ENCODE results near the gene CCDC13.

CCDC13 gene

DNA sequence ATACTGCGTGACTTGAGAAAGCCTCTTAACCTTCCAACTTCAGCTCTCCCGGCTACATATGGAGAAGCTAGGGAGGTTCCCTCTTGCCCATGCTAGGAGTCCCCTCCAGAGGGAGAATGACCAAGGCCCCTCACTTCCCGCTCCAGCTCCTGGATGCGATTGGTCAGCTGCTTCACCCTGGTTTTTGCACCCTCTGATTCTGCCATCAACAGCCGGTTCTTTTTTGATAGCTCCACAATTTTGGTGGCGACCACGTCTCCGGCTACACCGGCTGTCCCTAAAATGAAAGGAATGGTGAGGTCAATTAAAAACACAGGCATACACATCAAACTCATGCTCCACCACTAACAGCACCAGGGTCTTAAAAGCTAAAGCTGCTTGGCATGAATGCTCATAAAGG, 20.6 kb downstream of the CCDC13 start:
- no peak for DNase-seq

DNA sequence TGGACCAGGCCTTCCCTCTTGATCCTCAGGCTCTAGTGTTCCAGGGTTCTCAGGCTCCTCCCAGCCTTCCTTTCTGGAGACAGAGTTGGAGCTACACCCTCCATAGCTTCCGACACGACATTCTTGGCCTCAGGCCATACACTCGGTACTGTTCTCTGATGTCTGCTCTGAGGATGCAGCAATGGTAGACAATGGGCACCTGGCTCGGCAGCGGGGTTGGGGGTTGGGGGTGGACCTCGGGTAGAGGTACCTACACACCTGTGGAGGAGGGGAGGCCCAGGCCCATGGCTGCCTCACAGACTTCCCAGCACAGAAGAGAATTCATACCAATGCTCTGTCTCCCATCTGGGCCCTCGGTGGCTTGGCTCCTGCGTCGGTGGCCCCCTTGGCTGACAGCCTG, 21.4 kb downstream of the CCDC13 start:
- no peak for DNase-seq

DNA sequence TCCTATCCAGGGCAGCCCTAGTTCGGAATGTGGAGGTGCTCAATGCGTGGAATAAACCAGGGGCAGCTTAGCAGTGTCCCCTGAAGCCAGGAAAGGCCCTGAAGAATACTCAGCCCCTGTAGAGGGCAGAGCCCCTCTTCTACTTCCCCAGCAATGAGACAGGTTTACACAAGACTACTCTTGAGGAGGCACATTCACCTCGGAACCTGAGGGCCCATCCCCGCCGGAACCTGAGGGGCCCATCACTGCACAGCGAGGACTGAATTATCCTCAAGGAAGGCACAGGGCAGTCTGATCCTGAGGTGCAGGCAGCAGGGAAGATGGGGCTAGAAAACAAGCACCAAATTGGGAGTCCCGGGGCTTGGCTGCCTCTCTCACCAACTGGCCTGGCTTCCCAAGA, 22.2 kb downstream of the CCDC13 start:
- no peak for DNase-seq

DNA sequence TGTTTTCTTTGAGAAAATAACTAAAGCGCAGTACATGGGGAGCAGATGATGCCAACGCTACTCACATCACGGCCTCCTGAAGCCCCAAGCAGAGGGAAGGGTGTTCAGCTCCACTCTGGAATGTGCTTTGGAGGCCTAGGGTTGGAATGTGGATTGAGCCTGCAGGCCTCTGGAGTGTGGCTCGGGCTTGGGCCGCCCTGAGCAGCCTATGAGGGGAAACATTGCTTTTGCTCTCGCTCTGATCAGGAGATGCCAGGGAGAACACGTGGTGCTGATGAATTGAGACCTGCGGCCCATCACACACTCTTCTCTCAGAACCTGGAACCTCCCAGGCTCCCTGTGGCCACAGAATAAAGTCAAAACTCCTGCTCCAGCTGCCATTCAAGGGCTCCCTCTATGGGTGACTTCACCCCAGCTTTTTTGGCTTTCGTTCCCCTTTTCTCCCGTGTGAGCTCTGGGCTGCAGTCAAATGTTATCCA, 23.3 kb downstream of the CCDC13 start:
- peak; percentile 56 for DNase-seq

DNA sequence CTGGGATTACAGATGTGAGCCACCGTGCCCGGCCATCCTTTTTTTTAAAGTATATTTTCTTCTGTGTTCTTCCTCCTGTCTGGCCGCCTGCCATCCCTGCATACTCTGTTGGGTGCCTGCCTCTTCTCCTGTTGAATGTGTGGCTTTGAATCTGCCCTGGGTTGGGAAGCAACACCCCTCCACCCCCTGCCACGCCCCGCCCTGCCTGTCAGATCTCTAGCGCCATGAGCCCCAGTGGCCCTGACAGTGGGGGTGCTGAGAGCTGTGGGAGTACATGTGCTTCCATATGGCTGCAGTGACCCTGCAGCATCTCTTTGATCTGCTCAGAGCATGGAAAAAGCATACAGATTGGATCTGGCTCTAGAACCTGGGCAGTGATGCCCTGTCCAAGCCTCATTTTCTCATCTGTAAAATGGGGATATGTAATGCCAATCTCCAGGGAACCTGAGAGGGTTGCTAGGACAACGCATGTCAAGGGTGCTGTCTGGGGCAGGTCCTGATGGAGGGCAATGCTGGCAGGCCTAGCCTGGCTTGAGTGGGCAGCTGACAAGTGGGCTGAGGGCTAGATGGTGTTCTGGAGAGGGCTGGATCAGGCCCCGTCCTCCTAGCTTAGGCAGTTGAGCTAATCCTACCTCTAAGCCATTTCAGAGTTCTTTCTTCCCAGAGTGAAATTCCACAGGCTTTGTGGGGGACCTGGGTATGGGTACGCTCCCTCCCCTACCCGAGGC, 23.9 kb downstream of the CCDC13 start:
- DNase-seq, result no peak

DNA sequence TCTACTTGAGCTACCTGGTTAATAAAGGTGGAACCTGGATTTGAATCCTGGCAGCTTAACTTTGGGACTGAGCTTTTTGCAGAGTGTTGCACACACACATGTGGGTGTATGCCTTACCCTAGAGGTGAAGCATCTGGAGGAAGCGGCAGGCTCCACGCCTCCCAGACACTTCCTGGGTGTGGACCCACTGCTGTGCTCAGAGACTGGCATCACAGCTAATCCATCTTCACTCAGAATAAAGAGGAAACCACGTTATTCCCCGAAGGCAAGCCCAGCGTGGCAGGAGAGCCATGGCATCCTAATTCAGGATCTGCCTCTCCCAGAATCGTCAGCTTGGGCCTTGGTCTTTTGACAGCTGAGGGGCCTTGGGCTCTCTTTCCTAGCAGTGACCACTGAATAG, 25.5 kb downstream of the CCDC13 start:
- DNase-seq, result no peak

DNA sequence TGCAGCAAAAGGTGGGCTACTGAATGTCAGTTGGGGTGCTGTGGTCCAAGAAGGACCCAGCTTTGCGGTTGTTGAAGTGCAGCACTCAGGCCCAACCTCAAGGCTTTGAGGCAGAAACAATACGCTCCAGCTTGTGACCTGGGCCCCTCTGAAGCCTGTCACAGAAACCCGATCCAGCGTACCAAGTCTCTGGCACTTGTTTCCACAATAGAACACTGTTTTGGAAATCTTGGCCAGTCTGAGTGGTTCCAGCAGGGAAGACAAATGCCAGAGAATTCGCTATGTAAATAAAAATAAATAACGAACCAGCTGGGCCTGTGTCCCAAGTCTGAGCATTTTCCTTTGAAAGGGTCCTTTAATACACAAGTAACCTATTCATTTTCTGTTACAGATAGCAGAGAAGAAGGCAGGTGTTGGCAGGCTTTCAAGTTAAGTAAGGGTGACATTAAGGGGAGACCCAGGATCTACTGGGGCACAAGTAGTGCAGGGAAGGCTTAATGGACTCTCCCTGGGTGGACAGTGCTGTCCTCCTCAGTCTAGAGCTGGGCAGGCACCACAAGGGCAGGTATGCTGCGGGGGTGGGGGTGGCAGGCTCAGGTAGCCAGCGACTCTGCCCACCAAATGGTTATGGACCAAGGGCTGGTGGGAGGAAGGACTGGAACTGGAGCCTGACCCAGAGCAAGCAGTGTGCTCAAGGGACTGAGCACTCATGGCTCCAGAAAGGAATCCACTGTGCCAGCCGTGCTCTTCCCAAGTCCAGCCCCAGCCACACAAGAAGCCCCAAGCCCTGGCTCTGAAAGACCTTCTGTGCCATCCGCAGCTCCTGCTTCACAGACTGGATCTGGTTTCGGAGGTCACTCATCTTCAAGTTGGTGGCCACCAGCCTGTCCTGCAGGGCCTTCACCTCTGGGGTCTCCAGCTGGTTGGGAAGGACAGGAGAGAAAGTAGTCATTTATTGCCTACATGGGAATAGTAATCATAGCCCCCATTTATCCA, 26.3 kb downstream of the CCDC13 start:
- DNase-seq, result no peak

DNA sequence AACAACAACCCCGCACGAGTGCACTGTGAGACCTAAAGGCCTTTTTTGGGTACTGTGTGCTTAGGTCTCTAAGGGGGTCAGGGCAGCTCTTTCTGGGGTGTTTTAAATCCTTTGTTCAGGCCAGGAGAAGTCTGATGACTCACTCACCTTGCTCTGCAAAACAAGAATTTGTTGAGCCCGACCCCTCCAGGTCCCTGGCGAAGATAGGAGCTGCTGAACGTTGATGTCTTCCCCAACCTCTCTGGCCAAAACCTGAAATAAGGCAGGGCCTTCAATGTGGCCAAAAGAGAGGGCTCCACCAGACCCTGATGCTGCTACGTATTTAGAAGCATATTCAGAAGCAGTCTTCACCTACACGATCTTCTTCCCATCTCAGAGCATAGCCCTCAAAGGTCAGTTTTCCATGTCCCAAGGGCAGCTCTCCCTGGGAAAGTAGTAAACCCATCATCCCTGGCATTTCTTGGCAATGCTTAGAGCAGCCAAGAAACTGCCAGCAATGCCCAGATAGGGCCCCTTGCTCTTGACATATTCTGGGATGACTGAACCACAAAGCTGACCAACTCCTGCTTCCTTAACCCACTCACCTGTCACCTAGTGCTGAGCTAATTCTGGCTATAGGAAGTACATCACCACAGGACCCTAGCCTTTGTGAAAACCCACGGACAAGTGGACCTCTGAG, 27.1 kb downstream of the CCDC13 start:
- no peak for DNase-seq

DNA sequence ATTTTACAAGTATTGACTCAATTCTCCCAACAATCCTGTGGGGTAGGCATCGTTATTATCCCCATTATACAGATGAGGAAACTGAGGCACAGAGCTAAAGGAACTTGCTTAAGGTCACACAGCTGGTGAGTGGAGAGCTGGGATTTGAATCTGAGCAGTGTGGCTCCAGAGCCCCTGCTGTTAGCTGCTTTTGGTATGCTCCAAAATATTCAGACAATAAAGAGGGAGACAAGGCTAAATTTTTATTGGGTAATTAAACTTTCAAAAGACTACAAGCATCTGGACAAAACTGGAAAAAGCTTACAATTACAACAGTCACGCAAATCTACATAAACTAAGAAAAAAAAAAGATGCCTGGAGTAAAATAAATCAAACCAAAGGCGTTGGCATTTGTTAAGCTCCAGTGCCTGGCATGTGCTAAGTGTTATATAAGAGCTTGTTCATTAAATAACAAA, 27.7 kb downstream of the CCDC13 start:
- DNase-seq, result no peak

DNA sequence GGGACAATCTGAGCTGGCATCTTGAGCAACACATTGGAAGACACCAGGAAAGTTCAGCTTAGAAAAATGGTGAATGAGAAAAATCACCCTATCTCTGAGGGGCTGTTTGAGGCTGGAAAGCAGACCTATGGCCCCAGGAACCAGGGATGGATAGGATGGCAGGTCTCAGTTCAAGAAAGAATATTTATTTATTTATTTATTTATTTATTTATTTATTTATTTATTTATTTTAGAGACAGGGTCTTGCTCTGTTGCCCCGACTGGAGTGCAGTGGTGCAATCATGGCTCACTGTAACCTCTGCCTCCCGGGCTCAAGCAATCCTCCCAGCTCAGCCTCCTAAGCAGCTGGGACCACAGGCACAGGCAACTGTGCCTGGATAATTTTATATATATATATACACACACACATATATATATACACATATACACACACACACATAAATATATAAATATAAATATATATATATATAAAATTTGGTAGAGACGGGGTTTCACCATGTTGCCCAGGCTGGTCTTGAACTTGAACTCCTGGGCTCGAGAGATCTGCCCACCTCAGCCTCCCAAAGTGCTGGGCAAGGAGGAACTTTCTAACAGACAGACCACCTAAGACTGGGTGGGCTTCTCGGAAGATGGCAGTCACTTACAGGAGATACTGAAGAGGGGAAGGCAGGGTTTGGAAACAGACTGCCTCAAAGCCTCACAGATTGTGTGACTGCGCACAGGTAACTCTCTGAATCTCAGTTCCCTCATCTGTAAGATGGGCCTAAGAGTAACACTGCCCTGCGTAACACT, 29.7 kb downstream of the CCDC13 start:
- no peak for DNase-seq

DNA sequence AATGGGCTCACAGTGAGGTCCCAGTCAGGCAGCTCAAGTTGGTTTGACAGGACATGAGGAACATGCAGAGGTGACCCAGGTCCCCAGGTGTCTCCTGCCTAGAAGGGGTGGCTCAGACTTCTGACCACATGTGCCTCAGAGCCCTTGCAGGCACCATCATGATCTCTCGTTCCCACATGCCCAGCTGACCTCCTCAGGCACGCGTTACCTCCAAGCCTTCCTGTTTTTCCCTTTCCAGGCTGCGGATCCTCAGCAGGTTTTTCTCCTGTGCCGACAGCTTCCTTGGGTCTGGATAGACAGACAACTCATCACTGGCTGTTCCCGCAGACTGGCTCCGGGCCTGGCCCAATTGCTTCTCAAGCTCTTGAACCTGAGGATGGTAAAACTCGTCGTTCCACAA, 30.4 kb downstream of the CCDC13 start:
- no peak for DNase-seq

DNA sequence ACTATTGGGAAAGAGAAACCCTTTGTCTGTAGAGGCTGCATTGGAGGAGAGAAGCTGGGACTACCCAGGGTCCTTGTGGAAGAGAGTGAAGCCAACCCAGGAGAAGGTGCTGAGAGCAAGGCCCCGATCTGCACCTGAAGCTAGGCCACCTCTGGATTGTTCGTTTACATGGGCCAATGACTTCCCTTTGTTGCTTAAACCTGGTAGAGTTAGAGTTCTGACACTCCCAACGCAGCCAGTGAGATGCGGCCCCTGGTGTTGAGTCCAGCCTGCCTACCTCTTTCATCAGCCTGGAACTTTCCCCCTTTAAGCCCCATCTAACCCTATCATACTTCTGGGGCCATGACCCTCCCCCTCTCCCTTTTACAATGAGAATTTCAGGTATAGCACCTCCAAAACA, 30.8 kb downstream of the CCDC13 start:
- no peak for DNase-seq

DNA sequence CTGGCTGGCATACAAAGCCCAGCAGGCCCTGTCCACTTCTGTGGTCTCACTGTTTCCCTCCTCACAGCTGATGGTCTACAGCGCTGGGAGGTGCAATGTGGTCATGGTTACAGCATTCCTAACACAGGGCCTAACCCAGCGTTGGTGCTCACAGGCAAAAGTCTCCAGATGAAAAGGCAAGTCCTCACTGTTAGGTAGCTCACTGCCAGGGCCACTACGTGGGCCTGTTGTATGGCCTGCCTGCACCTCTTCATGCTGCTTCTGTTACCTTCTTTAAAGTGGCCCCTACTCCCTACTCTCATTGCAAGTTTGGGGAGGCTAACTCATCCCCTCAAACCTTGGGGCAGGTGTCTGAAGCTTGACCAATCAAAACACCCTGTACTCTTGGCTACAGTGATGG, 31.3 kb downstream of the CCDC13 start:
- DNase-seq, result no peak

DNA sequence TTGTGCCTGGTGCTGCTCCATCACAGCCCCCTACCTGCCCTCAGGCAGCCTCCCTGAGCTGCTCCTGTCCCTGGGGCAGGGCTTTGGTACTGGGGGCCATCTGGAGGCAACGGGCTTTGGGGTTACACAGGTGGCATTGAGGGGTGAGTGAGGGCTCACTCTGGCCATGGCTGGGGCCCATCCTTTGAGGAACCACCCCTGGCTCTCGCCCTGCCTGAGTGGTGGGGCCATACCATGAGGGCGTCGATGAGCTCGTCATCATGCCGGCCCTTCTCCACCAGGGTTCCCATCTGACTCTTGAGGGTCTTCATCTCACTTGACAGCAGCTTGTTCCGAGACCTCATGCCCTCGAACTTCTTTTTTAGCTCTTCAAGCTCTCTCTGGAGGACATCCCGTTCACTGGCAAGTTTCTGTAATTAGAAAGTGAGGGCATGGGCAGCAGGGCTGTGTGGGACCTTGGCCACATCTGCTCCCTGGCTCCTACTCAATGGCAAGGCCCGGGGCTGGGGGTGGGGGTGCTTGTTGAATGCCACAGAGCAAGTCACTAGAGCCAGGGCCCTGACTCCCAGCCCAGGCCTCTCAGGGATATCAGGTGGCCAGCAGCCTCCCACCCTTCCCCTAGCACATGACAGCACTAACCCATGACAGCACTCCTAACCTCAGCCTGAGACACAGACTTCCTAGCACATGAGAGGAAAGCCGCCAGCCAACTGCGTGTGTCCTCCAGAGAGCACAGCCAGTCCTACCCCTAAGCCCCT, 33.5 kb downstream of the CCDC13 start:
- DNase-seq, result no peak

DNA sequence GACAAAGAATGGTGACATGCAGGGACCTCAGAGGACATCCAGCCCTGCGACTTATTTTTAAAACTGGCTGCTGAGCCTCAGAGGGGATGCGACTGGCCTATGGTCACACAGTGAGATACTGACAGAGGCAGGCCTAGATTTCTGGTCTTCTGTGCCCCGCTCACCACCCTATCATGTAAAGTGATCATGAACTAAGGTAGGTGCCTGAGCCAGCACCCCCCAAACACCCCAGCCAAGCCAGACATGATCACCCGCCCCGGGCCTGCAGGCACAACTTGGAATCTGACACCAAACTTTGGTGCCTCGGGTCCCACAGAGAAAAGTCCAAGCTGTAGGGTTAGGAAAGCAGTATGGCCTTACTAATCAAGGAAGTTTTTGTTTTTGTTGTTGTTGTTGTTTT, 36.5 kb downstream of the CCDC13 start:
- no peak for DNase-seq

DNA sequence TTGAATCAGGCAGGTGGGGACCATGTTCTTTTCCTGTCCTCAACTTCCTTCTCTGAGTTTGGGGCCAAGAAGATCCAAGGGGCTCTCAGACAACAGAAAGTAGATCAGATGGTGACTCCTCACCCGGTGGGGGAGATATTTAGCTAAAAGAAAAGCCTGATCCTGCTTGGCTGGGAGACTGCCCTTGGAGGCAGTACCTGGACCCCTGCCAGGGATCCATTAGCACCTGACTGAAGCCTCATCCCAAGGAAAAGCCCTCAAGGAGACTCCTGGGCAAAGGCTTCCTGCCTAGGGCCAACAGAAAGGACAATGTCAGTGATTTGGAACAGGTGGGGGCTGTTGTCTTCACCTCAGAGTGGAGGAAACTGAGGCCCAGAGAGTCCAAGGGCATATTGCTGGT, 37.0 kb downstream of the CCDC13 start:
- no peak for DNase-seq

DNA sequence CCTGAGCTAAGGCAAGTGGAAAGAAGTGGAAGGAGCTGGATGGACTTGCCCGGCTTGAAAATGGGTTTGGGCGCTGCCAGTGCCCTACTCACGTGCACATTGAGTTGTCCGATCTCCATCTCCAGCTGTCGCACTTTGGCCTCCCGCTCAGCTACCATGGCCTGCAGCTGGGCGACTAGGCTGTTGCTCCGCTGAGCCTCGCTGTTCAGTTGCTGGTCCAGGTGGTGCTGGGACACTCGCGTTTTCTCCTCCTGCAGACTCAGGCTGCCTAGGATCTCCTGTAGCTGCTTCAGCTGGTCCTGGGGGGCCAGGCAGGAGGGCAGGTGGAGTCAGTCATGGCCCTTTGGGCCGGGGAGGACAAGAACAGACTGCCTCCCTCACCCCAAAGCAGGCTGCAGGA, 37.4 kb downstream of the CCDC13 start:
- DNase-seq, result no peak

DNA sequence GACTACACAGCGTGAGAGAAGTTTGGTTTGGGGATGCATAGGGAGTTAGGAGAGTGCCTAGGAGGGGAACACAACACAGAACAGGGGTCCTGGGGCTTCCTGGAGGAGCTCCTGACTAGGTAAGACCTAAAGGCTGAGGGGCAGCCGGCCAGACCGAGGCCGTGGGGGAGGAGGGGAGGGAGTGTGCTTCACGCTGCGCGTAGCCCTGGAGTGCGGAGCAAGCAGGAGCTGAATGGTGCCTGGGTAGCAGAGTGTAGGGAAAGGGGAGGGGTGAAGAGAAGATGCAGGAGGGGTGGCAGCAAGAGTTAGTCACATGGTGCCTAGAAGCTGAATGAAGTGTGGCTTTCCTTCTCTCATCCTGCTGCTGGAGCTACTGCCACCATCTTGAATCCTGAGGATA, 38.0 kb downstream of the CCDC13 start:
- no peak for DNase-seq

DNA sequence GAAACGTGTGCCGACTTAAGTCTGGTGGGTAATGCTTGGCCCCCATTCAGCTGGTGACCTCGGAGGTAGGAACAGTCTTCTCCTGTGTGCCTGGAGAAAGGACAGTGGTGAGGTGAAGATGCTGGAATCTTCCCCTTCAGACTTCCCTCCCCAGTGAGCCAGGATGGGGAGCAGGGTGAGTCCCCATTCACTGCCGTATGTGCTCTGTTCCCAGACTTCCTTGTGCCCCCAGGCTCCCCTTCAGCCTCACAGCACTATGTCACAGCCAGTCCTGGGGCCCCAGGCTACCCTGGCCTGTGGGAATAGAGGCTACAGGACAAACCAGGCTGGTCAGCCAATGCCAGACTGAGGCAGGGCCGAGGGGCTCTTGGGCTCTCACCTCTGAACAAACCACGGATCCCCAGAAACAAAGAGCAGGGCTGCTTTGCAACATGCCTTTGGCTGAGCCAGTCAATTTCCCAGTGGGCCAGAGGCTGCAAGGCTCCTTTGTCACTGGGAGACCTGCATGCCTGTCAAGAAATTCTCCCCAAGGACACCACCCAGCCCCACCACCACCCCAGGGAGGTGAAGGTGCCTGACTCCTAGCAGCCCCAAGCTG, 38.7 kb downstream of the CCDC13 start:
- no peak for DNase-seq

DNA sequence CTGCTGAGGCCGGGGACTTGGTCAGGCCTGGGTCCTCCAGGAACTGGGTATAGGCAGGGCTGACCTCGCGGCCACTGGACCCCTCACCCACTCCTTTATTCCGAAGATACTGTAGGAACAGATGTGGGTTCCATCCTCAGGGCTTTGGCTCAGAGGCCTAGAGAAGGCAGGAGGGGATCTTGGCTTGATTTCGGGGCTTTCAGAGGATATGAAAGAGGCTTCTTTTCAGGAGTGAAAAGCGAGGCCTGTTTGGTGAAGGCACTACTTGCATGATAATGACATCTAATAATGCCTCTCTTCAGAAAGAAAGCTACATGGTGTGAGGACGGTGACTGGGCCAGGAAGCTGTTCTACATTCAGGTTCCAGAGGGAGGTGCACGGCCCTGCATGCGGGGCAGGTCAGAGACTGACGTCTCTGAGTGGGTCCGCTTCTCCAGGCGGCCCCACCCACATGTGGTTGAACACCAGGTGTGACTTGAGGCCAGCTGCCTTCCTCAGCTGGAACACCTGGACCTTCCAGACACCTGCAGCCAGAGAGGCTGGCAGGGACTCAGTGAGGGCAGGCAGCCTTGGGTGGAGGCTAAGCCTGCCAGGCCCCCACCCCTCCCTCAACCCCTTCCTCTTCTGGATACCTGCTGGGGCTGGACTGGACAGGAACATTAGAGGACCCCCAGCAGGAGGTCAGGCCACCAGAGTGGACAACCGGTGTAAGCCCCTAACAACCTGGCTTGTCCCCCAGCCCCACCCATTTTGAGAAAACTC, 39.4 kb downstream of the CCDC13 start:
- no peak for DNase-seq
